Panc1 (cell line): ENCODE data around the gene RFPL2. TPM values are rescaled to one million over a fixed set of nuclear protein-coding genes. Genes with fewer than 3 reads are reported as not detected.

Experiments
- ATAC-seq: fragments of 200-7000 bp; cut with Tn5 transposase; 2 replicates; pipeline ENCODE4 v1.9.1; 2020; ENCODE audit warnings: mild to moderate bottlenecking, moderate library complexity
- BruUV-seq: library from RNA; stranded (reverse); fragments of 400-500 nt; replicated peaks from 2 replicates; lab custom pipeline; 2021; lab: Mats Ljungman, UMichigan
- CTCF ChIA-PET: fragments of 300-600 bp; sonication (Branson Sonifier 250); formaldehyde crosslinking; loops from one replicate; lab custom pipeline; 2022; ENCODE audit warnings: antibody characterized with exemption; lab: Charles Lee
- POLR2A ChIA-PET: fragments of 300-600 bp; sonication (Branson Sonifier 250); formaldehyde crosslinking; loops from one replicate; lab custom pipeline; 2022; ENCODE audit warnings: antibody characterized with exemption; lab: Charles Lee
- DNase-seq: peaks from one replicate; pipeline ENCODE4 v3.0.0-alpha.2; 2010; ENCODE audit warnings: low read depth, low spot score
- H3K27ac ChIP-seq: 2 replicates; pipeline ENCODE4 v1.5.1; 2011; ENCODE audit warnings: mild to moderate bottlenecking, low read length, inconsistent platforms
- H3K27me3 ChIP-seq: fragments of 200-500 bp; sonication (Bioruptor generic); 2 replicates; pipeline ENCODE4 v1.6.0; 2014; ENCODE audit warnings: low read length, inconsistent platforms; ENCODE audit not compliant: control insufficient read depth, insufficient read depth
- H3K36me3 ChIP-seq: fragments of 200-500 bp; sonication (Bioruptor generic); 2 replicates; pipeline ENCODE4 v1.5.1; 2014; ENCODE audit warnings: inconsistent platforms, mild to moderate bottlenecking, low read length, moderate library complexity; ENCODE audit not compliant: control insufficient read depth, insufficient read depth
- H3K4me1 ChIP-seq: 2 replicates; pipeline ENCODE4 v1.5.1; 2011; ENCODE audit warnings: inconsistent platforms, mild to moderate bottlenecking, low read length, moderate library complexity; ENCODE audit not compliant: control insufficient read depth, insufficient read depth
- H3K4me3 ChIP-seq, 2 experiments: 2 replicates each; pipeline ENCODE4 v1.5.1; 2011 to 2012; ENCODE audit warnings: low read depth in 2 of 2, low read length in 2 of 2, mild to moderate bottlenecking in 2 of 2, inconsistent platforms in 1 of 2, moderate library complexity in 1 of 2
- H3K9me3 ChIP-seq: fragments of 200-500 bp; sonication (Bioruptor generic); 2 replicates; pipeline ENCODE4 v1.5.1; 2014; ENCODE audit warnings: low read depth, mild to moderate bottlenecking, inconsistent platforms, low read length, moderate library complexity; ENCODE audit not compliant: control insufficient read depth, insufficient read depth
- CTCF ChIP-seq: fragments of 450-650 bp; IDR thresholded peaks from 2 replicates; pipeline ENCODE4 v1.5.1; 2017; ENCODE audit warnings: mild to moderate bottlenecking
- POLR2AphosphoS5 ChIP-seq: IDR thresholded peaks from 2 replicates; pipeline ENCODE4 v1.6.1; 2012; ENCODE audit warnings: mild to moderate bottlenecking, low read depth, low read length, moderate library complexity
- REST ChIP-seq, 2 experiments: IDR thresholded peaks; 2 replicates each; pipeline ENCODE4 v1.6.1; 2011 to 2012; ENCODE audit warnings: low read depth in 2 of 2, control low read depth in 1 of 2, low read length in 1 of 2, mild to moderate bottlenecking in 1 of 2, moderate library complexity in 1 of 2; ENCODE audit not compliant: insufficient read depth in 1 of 2
- SIN3A ChIP-seq: IDR thresholded peaks from 2 replicates; pipeline ENCODE4 v1.6.1; 2012; ENCODE audit warnings: low read depth, mild to moderate bottlenecking, low read length, moderate library complexity, borderline replicate concordance; ENCODE audit not compliant: insufficient read depth
- TCF7L2 ChIP-seq: IDR thresholded peaks from 2 replicates; pipeline ENCODE4 v1.6.1; 2011; ENCODE audit warnings: mild to moderate bottlenecking, low read depth, low read length, inconsistent platforms
- in situ Hi-C: cut with HindIII; loops from 2 replicates; pipeline ENCODE4 v1.10.0; 2016; ENCODE audit warnings: low sequenced_read_pairs, low pct_unique_long_range_greater_than_20kb
- intact Hi-C: fragments of 100-400 bp; cut with micrococcal nuclease; formaldehyde crosslinking; loops from one replicate; pipeline ENCODE4 v1.10.0; 2022; ENCODE audit not compliant: unreplicated experiment
- total RNA-seq: library from RNA; stranded (reverse); gene quantifications from one replicate; pipeline ENCODE4 v1.2.1, GENCODE V29; 2021; ENCODE audit not compliant: unreplicated experiment

RFPL2 gene
- total RNA-seq, 1 experiment from 2014 or later = not detected

DNA sequence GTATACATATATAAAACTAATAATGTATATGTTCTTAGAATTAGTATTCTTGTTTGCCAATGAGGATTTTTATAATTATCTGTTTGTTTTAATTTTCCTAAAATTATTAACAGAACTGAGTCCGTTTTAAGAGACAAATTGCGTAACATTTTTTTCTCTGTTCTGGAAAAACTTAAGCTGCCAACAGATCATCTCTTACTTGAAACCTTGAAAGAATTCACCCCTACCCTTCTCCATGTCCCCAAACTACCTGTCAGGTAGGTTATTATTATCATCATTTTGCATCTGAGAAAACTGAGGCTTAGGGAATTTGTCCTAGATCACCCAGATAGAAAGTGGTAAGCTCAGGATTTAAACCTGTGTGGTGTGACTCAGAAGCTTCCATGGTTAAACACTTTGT, 35.6 kb upstream of the RFPL2 start:
- TF ChIP-seq TCF7L2 = no peak
- no peak for TF ChIP-seq CTCF
- no peak for TF ChIP-seq SIN3A
- TF ChIP-seq REST (IDR thresholded peaks at IDR 0.05; ENCODE audit: insufficient read depth in 1 of 2, low read depth in 2 of 2, low read length in 1 of 2) = no peak
- H3K4me3 ChIP-seq = no peak overlapping the region
- no peaks in the 10 kb centered on the region for H3K27me3 ChIP-seq
- ATAC-seq (no peak), DNase-seq (no peak)
- ChIA-PET CTCF (no interaction called here), POLR2A (no interaction called here)
- no peaks in the 10 kb centered on the region for H3K9me3 ChIP-seq
- no peak overlapping the region for H3K27ac ChIP-seq
- intact Hi-C loops = no loop called here
- in situ Hi-C loops = no loop called here
- no TSS peak for BruUV-seq
- H3K4me1 ChIP-seq = no peaks in the 10 kb centered on the region
- no peaks in the 10 kb centered on the region for H3K36me3 ChIP-seq

DNA sequence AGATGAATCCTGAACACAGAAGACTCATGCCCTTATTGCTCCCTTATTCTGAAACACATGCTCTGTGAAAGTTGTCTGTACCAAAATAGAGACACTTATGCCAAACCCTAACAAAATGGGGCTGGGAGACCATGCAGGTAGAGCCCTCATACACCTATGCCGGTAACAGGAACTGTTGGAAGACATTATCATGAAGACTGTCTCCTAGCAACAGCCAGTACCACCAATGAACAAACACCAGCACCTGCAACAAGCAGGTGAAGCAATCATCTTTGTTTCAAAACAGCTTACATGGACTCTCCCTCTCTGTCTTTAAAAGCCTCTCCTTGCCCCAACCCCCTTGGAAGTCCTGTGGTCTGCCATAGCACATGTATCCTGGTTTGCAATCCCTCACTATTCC, 33.0 kb upstream of the RFPL2 start:
- ChIA-PET CTCF (no interaction called here), POLR2A (no interaction called here)
- in situ Hi-C loops = no loop called here
- Histone ChIP-seq H3K27ac (no peak overlapping the region), H3K4me1 (no peaks in the 10 kb centered on the region), H3K9me3 (no peaks in the 10 kb centered on the region), H3K27me3 (no peaks in the 10 kb centered on the region; the same call in 1 of the 2 replicates), H3K36me3 (no peaks in the 10 kb centered on the region), H3K4me3 (no peak overlapping the region)
- no peak for DNase-seq
- no TSS peak for BruUV-seq
- intact Hi-C loops = no loop called here
- ATAC-seq = no peak
- TF ChIP-seq REST (IDR thresholded peaks at IDR 0.05; ENCODE audit: insufficient read depth in 1 of 2, low read depth in 2 of 2, low read length in 1 of 2) (no peak), TCF7L2 (no peak), POLR2AphosphoS5 (no peak), CTCF (no peak), SIN3A (no peak)
